H9 (cell line): ENCODE measurements around the gene RO60. TPM values are rescaled to one million over a fixed set of nuclear protein-coding genes. Genes with fewer than 3 reads are reported as not detected.

ENCODE experiments used
- DNase-seq: peaks from one replicate; pipeline ENCODE4 v3.0.0-alpha.2; 2017
- H2AFZ ChIP-seq: one replicate; pipeline ENCODE4 v1.6.1; 2013; ENCODE audit warnings: mild to moderate bottlenecking, low read length, control low read depth, moderate library complexity
- H2AK5ac ChIP-seq: 2 replicates; pipeline ENCODE4 v1.6.1; 2013; ENCODE audit warnings: low read length, control low read depth, mixed read lengths; ENCODE audit not compliant: insufficient read length
- H2BK120ac ChIP-seq: one replicate; pipeline ENCODE4 v1.6.1; 2013; ENCODE audit warnings: low read depth, mild to moderate bottlenecking, low read length, control low read depth, inconsistent platforms; ENCODE audit not compliant: poor library complexity, severe bottlenecking
- H2BK12ac ChIP-seq: 2 replicates; pipeline ENCODE4 v1.6.1; 2013; ENCODE audit warnings: low read length, control low read depth, mixed read lengths, low read depth; ENCODE audit not compliant: insufficient read length
- H2BK15ac ChIP-seq: 2 replicates; pipeline ENCODE4 v1.6.1; 2013; ENCODE audit warnings: low read depth, low read length, control low read depth
- H2BK20ac ChIP-seq: one replicate; pipeline ENCODE4 v1.6.1; 2013; ENCODE audit warnings: low read depth, mild to moderate bottlenecking, low read length, control low read depth, inconsistent platforms; ENCODE audit not compliant: poor library complexity, severe bottlenecking
- H2BK5ac ChIP-seq: 2 replicates; pipeline ENCODE4 v1.6.1; 2013; ENCODE audit warnings: low read length, control low read depth, mixed read lengths; ENCODE audit not compliant: insufficient read length
- H3K14ac ChIP-seq: 2 replicates; pipeline ENCODE4 v1.6.1; 2013; ENCODE audit warnings: low read length, control low read depth; ENCODE audit not compliant: insufficient read depth
- H3K18ac ChIP-seq: 2 replicates; pipeline ENCODE4 v1.6.1; 2013; ENCODE audit warnings: low read depth, mild to moderate bottlenecking, mixed read lengths, low read length, control low read depth; ENCODE audit not compliant: insufficient read length
- H3K23ac ChIP-seq: 2 replicates; pipeline ENCODE4 v1.6.1; 2013; ENCODE audit warnings: low read length, control low read depth, mixed read lengths, low read depth; ENCODE audit not compliant: insufficient read length
- H3K23me2 ChIP-seq: 2 replicates; pipeline ENCODE4 v1.6.1; 2013; ENCODE audit warnings: low read depth, mild to moderate bottlenecking, mixed read lengths, low read length, control low read depth; ENCODE audit not compliant: insufficient read length, poor library complexity, severe bottlenecking
- H3K27ac ChIP-seq: 2 replicates; pipeline ENCODE4 v1.5.1; 2013; ENCODE audit warnings: low read length, control low read depth, mixed read lengths, low read depth; ENCODE audit not compliant: insufficient read length
- H3K27me3 ChIP-seq: 2 replicates; pipeline ENCODE4 v1.6.1; 2013; ENCODE audit warnings: low read length, control low read depth, inconsistent platforms; ENCODE audit not compliant: insufficient read depth
- H3K4ac ChIP-seq: 2 replicates; pipeline ENCODE4 v1.6.1; 2013; ENCODE audit warnings: low read depth, mild to moderate bottlenecking, control low read depth, inconsistent platforms, low read length, moderate library complexity
- H3K4me1 ChIP-seq: 2 replicates; pipeline ENCODE4 v1.6.1; 2013; ENCODE audit warnings: low read length, control low read depth, inconsistent platforms; ENCODE audit not compliant: insufficient read depth
- H3K4me2 ChIP-seq: 2 replicates; pipeline ENCODE4 v1.6.1; 2013; ENCODE audit warnings: low read length, control low read depth, mixed read lengths; ENCODE audit not compliant: insufficient read length, insufficient read depth
- H3K56ac ChIP-seq: 2 replicates; pipeline ENCODE4 v1.6.1; 2013; ENCODE audit warnings: low read depth, mild to moderate bottlenecking, mixed read lengths, low read length, control low read depth; ENCODE audit not compliant: insufficient read length
- H3K79me1 ChIP-seq: 2 replicates; pipeline ENCODE4 v1.6.1; 2013; ENCODE audit warnings: low read depth, mild to moderate bottlenecking, moderate library complexity, low read length, control low read depth, inconsistent platforms; ENCODE audit not compliant: insufficient read depth, poor library complexity, severe bottlenecking
- H3K79me2 ChIP-seq: 2 replicates; pipeline ENCODE4 v1.6.1; 2013; ENCODE audit warnings: low read length, control low read depth, inconsistent platforms; ENCODE audit not compliant: insufficient read depth
- H3K9ac ChIP-seq: 2 replicates; pipeline ENCODE4 v1.6.1; 2013; ENCODE audit warnings: low read length, control low read depth, mixed read lengths; ENCODE audit not compliant: insufficient read length; ENCODE audit errors: extremely low read depth
- H3K9me3 ChIP-seq: one replicate; pipeline ENCODE4 v1.6.1; 2013; ENCODE audit warnings: low read depth, low read length, inconsistent platforms; ENCODE audit not compliant: control insufficient read depth
- H3T11ph ChIP-seq: one replicate; pipeline ENCODE4 v1.6.1; 2013; ENCODE audit warnings: mild to moderate bottlenecking, low read length, control low read depth, inconsistent platforms
- H4K20me1 ChIP-seq: one replicate; pipeline ENCODE4 v1.6.1; 2013; ENCODE audit not compliant: control insufficient read depth, insufficient read length, insufficient read depth
- H4K5ac ChIP-seq: 2 replicates; pipeline ENCODE4 v1.6.1; 2013; ENCODE audit warnings: low read depth, mild to moderate bottlenecking, mixed read lengths, low read length, control low read depth; ENCODE audit not compliant: insufficient read length
- H4K8ac ChIP-seq: replicated peaks from 2 replicates; pipeline ENCODE4 v1.6.1; 2013; ENCODE audit warnings: low read length, control low read depth, mixed read lengths, low read depth; ENCODE audit not compliant: insufficient read length
- H4K91ac ChIP-seq: 2 replicates; pipeline ENCODE4 v1.6.1; 2013; ENCODE audit warnings: low read depth, mild to moderate bottlenecking, moderate library complexity, mixed read lengths, low read length, control low read depth; ENCODE audit not compliant: insufficient read length
- H3K27ac Mint-ChIP-seq, 3 experiments: 2 replicates in 2 of 3; 3 replicates in 1 of 3; pipeline ENCODE4 v1.8.0; 2020 to 2021; ENCODE audit warnings: mixed read lengths in 3 of 3, mild to moderate bottlenecking in 1 of 3, moderate library complexity in 1 of 3
- H3K27me3 Mint-ChIP-seq: 2 replicates; pipeline ENCODE4 v1.8.0; 2021; ENCODE audit warnings: low read depth, mild to moderate bottlenecking, moderate library complexity, mixed read lengths
- H3K36me3 Mint-ChIP-seq, 3 experiments: 2 replicates in 2 of 3; 3 replicates in 1 of 3; pipeline ENCODE4 v1.8.0; 2020 to 2021; ENCODE audit warnings: low read depth in 3 of 3, mixed read lengths in 3 of 3; ENCODE audit not compliant: insufficient read depth in 1 of 3
- H3K4me1 Mint-ChIP-seq, 2 experiments: 2 replicates each; pipeline ENCODE4 v1.8.0; 2020; ENCODE audit warnings: mixed read lengths in 2 of 2
- H3K4me3 Mint-ChIP-seq, 2 experiments: 2 replicates in 1 of 2; 3 replicates in 1 of 2; pipeline ENCODE4 v1.8.0; 2020 to 2021; ENCODE audit warnings: mild to moderate bottlenecking in 2 of 2, mixed read lengths in 2 of 2, moderate library complexity in 1 of 2
- H3K9me3 Mint-ChIP-seq, 2 experiments: 2 replicates in 1 of 2; 3 replicates in 1 of 2; pipeline ENCODE4 v1.8.0; 2020; ENCODE audit warnings: mild to moderate bottlenecking in 2 of 2, mixed read lengths in 2 of 2, moderate library complexity in 1 of 2
- total RNA-seq: library from RNA; stranded (reverse); gene quantifications from 2 replicates; pipeline ENCODE4 v1.2.1, GENCODE V29; 2021
- TF ChIP-seq, protein P1 (sequence below): fragments of 200-600 bp; sonication (generic); conservative IDR thresholded peaks from 3 replicates; pipeline ENCODE4 v1.8.0; 2021; ENCODE audit warnings: antibody characterized with exemption, mild to moderate bottlenecking

Gene RO60
- total RNA-seq, 1 experiment from 2014 or later: 84.7 TPM

DNA sequence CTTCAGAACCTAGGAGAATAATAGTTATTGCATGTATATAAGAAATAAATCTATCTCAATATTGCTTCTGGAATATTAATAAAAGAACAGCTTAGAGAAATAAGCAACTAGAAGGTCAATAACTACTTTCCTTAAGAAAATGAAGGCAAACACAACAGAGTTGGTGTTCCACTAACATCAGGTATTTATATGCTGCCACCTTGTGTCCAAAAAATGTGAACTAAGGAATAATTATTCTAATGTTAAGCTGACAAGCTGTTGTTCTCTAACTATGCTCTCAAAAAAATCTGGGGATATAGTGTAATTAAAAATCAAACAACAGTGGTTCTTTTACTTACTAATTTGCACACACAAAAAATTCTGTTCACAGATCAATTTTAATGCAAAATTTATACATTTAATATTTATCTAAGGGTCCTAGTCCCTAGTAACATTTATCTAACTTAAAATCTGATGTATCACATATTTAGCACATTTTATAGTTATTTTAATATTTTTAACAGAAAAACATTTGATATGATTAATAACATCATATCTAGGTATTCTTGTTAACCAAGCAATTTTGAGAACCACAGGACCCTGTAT, 39.9 kb upstream of the RO60 start:
- Mint-ChIP-seq H3K27me3 (no peaks in the 10 kb centered on the region), H3K4me1 (peaks cover 9% of the 10 kb centered on the region in 2 experiments), H3K36me3 (peaks cover 3 to 13% (median 4%) of the 10 kb centered on the region in 3 experiments; a peak in 6 of 7 replicates), H3K27ac (no peak overlapping the region), H3K9me3 (no peaks in the 10 kb centered on the region), H3K4me3 (no peak overlapping the region)
- no peak overlapping the region for H2BK15ac ChIP-seq
- no peak for DNase-seq
- no peak overlapping the region for H2AFZ ChIP-seq
- H4K20me1 ChIP-seq: no peaks in the 10 kb centered on the region
- H3K14ac ChIP-seq: no peak overlapping the region
- no peak overlapping the region for H3K27ac ChIP-seq
- H3T11ph ChIP-seq: no peak overlapping the region
- no peaks in the 10 kb centered on the region for H3K79me1 ChIP-seq
- no peak overlapping the region for H4K5ac ChIP-seq
- no peaks in the 10 kb centered on the region for H3K23me2 ChIP-seq
- H3K56ac ChIP-seq: no peak overlapping the region
- H4K91ac ChIP-seq: no peak overlapping the region
- no peaks in the 10 kb centered on the region for H3K9me3 ChIP-seq
- no peak overlapping the region for H2BK120ac ChIP-seq
- H2BK12ac ChIP-seq: no peak overlapping the region
- H3K4me2 ChIP-seq: no peak overlapping the region
- H3K27me3 ChIP-seq: no peaks in the 10 kb centered on the region
- H2AK5ac ChIP-seq: no peak overlapping the region
- H3K23ac ChIP-seq: no peak overlapping the region
- H3K18ac ChIP-seq: no peak overlapping the region
- H3K79me2 ChIP-seq: no peaks in the 10 kb centered on the region
- no peaks in the 10 kb centered on the region for H3K4me1 ChIP-seq
- TF ChIP-seq, protein P1, sequence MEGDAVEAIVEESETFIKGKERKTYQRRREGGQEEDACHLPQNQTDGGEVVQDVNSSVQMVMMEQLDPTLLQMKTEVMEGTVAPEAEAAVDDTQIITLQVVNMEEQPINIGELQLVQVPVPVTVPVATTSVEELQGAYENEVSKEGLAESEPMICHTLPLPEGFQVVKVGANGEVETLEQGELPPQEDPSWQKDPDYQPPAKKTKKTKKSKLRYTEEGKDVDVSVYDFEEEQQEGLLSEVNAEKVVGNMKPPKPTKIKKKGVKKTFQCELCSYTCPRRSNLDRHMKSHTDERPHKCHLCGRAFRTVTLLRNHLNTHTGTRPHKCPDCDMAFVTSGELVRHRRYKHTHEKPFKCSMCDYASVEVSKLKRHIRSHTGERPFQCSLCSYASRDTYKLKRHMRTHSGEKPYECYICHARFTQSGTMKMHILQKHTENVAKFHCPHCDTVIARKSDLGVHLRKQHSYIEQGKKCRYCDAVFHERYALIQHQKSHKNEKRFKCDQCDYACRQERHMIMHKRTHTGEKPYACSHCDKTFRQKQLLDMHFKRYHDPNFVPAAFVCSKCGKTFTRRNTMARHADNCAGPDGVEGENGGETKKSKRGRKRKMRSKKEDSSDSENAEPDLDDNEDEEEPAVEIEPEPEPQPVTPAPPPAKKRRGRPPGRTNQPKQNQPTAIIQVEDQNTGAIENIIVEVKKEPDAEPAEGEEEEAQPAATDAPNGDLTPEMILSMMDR: peak; percentile 67
- no peak overlapping the region for H3K4ac ChIP-seq
- no peak overlapping the region for H2BK20ac ChIP-seq
- no peak overlapping the region for H4K8ac ChIP-seq
- H2BK5ac ChIP-seq: no peak overlapping the region
- no peak overlapping the region for H3K9ac ChIP-seq
